Measurements from ENCODE around the gene KLHDC4. TPM values are rescaled to one million over a fixed set of nuclear protein-coding genes. Genes with fewer than 3 reads are reported as not detected.
"Not testable (repeated sequence)": the region's sequence is repeated elsewhere in the genome, so short reads cannot be mapped to it uniquely, and the experiment has no call there.

Gene KLHDC4
- total RNA-seq, 4 donors from 2014 or later: 39.4 to 125 (median 63.6) TPM

GRCh38 chr16:87681981-87682570 is 83.7 kb downstream of the KLHDC4 start:
- Histone ChIP-seq H3K4me3 (no peak overlapping the region), H3K27me3 (no peaks in the 10 kb centered on the region), H3K36me3 (no peaks in the 10 kb centered on the region), H3K27ac (no peak overlapping the region), H3K9me3 (no peaks in the 10 kb centered on the region), H3K4me1 (no peaks in the 10 kb centered on the region)
- DNase-seq: no peak
- TF ChIP-seq POLR2A (IDR thresholded peaks at IDR 0.05): no peak
- TF ChIP-seq CTCF (IDR thresholded peaks at IDR 0.05): no peak

GRCh38 chr16:87681051-87681602 is 84.7 kb downstream of the KLHDC4 start:
- not testable (repeated sequence) for H3K36me3 ChIP-seq, H3K27ac ChIP-seq, H3K27me3 ChIP-seq

GRCh38 chr16:87680272-87680644 is 85.5 kb downstream of the KLHDC4 start:
- H3K4me3 ChIP-seq: no peak overlapping the region
- TF ChIP-seq POLR2A (IDR thresholded peaks at IDR 0.05): no peak
- TF ChIP-seq CTCF (IDR thresholded peaks at IDR 0.05): no peak
- H3K27me3 ChIP-seq: no peaks in the 10 kb centered on the region
- DNase-seq: no peak
- no peaks in the 10 kb centered on the region for H3K4me1 ChIP-seq
- H3K27ac ChIP-seq: no peak overlapping the region
- no peaks in the 10 kb centered on the region for H3K9me3 ChIP-seq
- H3K36me3 ChIP-seq: no peaks in the 10 kb centered on the region

More at GRCh38 chr16:87681051-87681602, 84.7 kb downstream of the KLHDC4 start:
- not testable (repeated sequence) for H3K4me3 ChIP-seq, H3K9me3 ChIP-seq, H3K4me1 ChIP-seq, DNase-seq

GRCh38 chr16:87679593-87680271 is 86.1 kb downstream of the KLHDC4 start:
- Histone ChIP-seq H3K27ac (no peak overlapping the region), H3K36me3 (no peaks in the 10 kb centered on the region), H3K27me3 (no peaks in the 10 kb centered on the region), H3K4me1 (no peaks in the 10 kb centered on the region), H3K4me3 (no peak overlapping the region), H3K9me3 (no peaks in the 10 kb centered on the region)
- no peak for DNase-seq
- no peak for TF ChIP-seq POLR2A (IDR thresholded peaks at IDR 0.05)
- no peak for TF ChIP-seq CTCF (IDR thresholded peaks at IDR 0.05)

- no peak overlapping the region for H3K4me3 ChIP-seq
- H3K36me3 ChIP-seq: no peaks in the 10 kb centered on the region
- TF ChIP-seq CTCF (IDR thresholded peaks at IDR 0.05): no peak
- no peak for TF ChIP-seq POLR2A (IDR thresholded peaks at IDR 0.05)
- DNase-seq: no peak
- no peaks in the 10 kb centered on the region for H3K4me1 ChIP-seq
- no peaks in the 10 kb centered on the region for H3K9me3 ChIP-seq
- no peak overlapping the region for H3K27ac ChIP-seq
- H3K27me3 ChIP-seq: no peaks in the 10 kb centered on the region
These were observed 87.2 kb downstream of the KLHDC4 start for GRCh38 chr16:87678618-87679017.

GRCh38 chr16:87677830-87678229 is 88.0 kb downstream of the KLHDC4 start:
- DNase-seq: no peak
- TF ChIP-seq POLR2A (IDR thresholded peaks at IDR 0.05) (no peak), CTCF (IDR thresholded peaks at IDR 0.05) (no peak)

More at GRCh38 chr16:87677830-87678229, 88.0 kb downstream of the KLHDC4 start:
- no peaks in the 10 kb centered on the region for H3K36me3 ChIP-seq
- H3K27ac ChIP-seq: no peak overlapping the region
- H3K4me3 ChIP-seq: no peak overlapping the region
- no peaks in the 10 kb centered on the region for H3K4me1 ChIP-seq
- H3K9me3 ChIP-seq: no peaks in the 10 kb centered on the region
- H3K27me3 ChIP-seq: no peaks in the 10 kb centered on the region
